ENCODE results near the gene AK5.

Gene AK5

GRCh38 chr1:77375541-77375940, 93.7 kb downstream of the AK5 start:
- no peak for TF ChIP-seq CTCF (conservative IDR thresholded peaks at IDR 0.05; ENCODE audit: low read depth, low read length)
- no peak for DNase-seq (ENCODE audit: low read depth)
- no peak overlapping the region for H3K4me3 ChIP-seq (ENCODE audit: low read depth, low read length)

DNA sequence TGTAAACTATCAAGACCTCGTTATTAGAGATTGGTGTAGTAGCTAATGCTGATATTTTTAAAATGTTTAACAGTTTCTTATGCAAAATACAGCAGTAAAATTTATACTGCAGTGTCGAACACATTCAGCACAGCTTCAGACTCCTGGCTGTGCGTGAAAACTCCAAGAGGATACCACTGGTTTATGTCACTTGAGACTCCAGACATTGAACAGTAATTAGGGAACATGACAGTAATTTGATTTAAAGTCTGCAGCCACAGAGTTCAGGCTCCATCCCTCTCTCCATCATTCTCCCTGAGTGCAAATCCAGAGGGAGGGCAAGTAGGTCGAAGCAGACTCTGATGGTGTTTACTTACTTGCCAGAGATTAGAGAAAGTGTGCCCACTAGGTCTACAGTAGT, 94.2 kb downstream of the AK5 start:
- no peak overlapping the region for H3K4me3 ChIP-seq (ENCODE audit: low read depth, low read length)
- TF ChIP-seq CTCF (conservative IDR thresholded peaks at IDR 0.05; ENCODE audit: low read depth, low read length), result no peak
- no peak for DNase-seq (ENCODE audit: low read depth)

- DNase-seq (ENCODE audit: low read depth), result peak; percentile 90
- no peak overlapping the region for H3K4me3 ChIP-seq (ENCODE audit: low read depth, low read length)
- TF ChIP-seq CTCF (conservative IDR thresholded peaks at IDR 0.05; ENCODE audit: low read depth, low read length), result peak; percentile 1
These were observed 97.1 kb downstream of the AK5 start for GRCh38 chr1:77378723-77379535.

DNA sequence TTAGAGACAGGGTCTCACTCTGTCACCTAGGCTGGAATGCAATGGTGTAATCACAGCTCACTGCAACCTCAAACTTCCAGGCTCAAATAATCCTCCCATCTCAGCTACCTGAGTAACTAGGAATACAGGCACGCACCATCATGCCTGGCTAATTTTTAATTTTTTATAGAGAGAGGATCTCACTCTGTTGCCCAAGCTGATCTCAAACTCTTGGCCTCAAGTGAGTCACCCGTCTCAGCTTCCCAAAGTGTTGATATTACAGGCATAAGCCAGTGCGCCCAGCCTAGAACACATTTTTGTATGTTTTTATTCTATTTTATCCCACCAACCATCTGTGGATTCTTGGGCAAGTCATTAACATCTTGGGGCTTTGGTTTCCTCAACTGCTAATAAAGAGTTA, 100.5 kb downstream of the AK5 start:
- peak; percentile 28 for DNase-seq (ENCODE audit: low read depth)
- no peak for TF ChIP-seq CTCF (conservative IDR thresholded peaks at IDR 0.05; ENCODE audit: low read depth, low read length)

DNA sequence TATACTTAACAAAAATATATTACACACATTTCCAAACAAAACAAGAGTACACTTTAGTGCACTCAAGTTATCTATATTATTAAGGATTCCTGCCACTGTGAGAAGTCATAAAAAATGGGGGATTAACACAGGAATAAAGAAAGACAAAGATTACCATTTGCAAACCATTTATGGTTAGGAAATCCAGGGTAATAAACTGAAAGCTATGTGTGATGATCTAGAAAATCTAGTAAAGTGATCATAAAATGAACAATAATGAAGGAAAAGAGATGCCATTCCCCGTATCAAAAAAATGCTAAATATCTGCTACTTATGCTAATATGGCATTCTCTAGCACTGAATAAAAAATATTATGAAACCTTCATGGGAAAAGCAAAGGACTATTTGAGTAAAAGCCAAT, 101.4 kb downstream of the AK5 start:
- no peak for DNase-seq (ENCODE audit: low read depth)
- TF ChIP-seq CTCF (conservative IDR thresholded peaks at IDR 0.05; ENCODE audit: low read depth, low read length), result no peak
- no peak overlapping the region for H3K4me3 ChIP-seq (ENCODE audit: low read depth, low read length)

More for the DNA sequence above, 100.5 kb downstream of the AK5 start:
- no peak overlapping the region for H3K4me3 ChIP-seq (ENCODE audit: low read depth, low read length)

- TF ChIP-seq CTCF (conservative IDR thresholded peaks at IDR 0.05; ENCODE audit: low read depth, low read length), result no peak
- DNase-seq (ENCODE audit: low read depth), result peak; percentile 20
- H3K4me3 ChIP-seq (ENCODE audit: low read depth, low read length), result no peak overlapping the region
These were observed 103.7 kb downstream of the AK5 start for GRCh38 chr1:77385551-77385950.

GRCh38 chr1:77386276-77386675, 104.5 kb downstream of the AK5 start:
- H3K4me3 ChIP-seq (ENCODE audit: low read depth, low read length), result no peak overlapping the region
- no peak for TF ChIP-seq CTCF (conservative IDR thresholded peaks at IDR 0.05; ENCODE audit: low read depth, low read length)
- no peak for DNase-seq (ENCODE audit: low read depth)
